Germinal center (tissue), 1 donor: Measurements from ENCODE around the gene SLC12A7.

ENCODE experiments used
- DNase-seq: peaks from one replicate; pipeline ENCODE4 v3.0.0; 2012; ENCODE audit warnings: mixed read lengths, low spot score

SLC12A7 gene

GRCh38 chr5:1050423-1051365 is 61.2 kb downstream of the SLC12A7 start:
- DNase-seq = no peak

DNA sequence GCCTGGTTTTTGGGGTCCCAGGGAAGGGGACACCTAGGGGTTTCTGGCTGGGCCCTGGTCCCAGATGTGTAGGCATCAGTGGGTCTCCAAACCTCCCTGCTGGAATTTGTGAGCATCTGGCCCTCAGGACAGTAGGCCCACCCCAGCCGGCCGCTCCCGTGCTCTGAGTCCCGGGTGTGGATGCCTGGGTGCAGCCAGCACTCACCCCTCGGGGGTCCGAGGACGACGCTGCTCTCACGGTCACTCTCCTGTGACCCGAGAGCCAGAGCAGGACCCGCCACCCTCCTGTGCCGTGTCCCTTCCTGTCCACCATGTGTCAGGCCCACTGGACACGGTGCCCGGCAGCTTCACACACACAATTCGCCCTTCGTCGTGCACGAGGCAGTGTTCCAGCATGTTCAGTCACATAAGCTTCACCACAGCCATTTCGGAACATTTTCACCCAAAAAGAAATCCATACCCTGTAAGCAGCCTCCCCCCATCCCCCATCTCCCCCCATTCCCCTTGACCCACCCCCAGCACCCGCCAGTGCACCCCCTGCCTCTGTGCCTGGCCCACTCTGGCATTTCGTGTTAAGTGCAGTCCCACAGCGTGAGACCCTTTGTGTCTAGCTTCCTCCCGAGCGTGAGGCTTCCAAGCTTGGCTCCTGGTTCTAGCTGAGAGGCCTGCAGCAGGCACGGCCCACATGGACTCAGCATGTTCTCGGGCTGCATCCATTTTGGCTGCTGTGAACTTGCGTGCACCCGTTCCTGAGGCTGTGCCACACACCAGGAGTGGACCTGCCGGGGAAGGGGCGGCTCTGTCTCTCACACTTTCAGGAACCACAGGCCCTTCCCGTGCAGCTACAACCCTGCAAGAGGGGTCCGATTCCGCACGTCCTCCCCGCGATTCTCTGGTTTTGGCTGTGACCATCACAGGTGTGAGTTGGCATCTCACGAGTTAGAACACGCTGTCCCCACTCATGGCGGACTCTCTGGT is 62.7 kb downstream of the SLC12A7 start:
- DNase-seq = no peak

- no peak for DNase-seq
Measured at GRCh38 chr5:1048162-1048721, 63.6 kb downstream of the SLC12A7 start.

DNA sequence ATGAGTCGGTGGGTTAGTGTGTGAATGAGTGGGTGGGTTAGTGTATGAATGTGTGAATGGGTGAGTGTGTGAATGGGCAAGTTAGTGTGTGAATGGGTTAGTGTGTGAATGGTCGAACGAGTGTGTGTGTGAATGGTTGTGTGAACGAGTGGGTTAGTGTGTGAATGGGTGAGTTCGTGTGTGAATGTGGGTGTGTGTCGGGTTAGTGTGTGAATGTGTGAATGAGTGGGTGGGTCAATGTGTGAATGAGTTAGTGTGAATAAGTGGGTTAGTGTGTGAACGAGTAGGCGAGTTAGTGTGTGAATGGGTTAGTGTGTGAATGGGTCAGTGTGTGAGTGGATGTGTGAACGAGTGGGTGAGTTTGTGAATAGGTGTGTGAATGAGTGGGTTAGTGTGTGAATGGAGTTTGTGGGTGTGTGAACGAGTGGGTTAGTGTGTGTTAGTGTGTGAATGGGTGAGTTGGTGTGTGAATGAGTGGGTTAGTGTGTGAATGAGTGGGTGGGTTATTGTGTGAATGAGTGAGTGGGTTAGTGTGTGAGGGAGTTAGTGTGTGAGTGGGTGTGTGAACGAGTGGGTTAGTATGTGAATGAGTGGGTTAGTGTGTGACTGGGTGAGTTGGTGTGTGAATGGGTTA is 64.4 kb downstream of the SLC12A7 start:
- DNase-seq = no peak

GRCh38 chr5:1045960-1046560 is 65.8 kb downstream of the SLC12A7 start:
- DNase-seq = no peak

- no peak for DNase-seq
Measured at GRCh38 chr5:1044117-1044516, 67.7 kb downstream of the SLC12A7 start.

DNA sequence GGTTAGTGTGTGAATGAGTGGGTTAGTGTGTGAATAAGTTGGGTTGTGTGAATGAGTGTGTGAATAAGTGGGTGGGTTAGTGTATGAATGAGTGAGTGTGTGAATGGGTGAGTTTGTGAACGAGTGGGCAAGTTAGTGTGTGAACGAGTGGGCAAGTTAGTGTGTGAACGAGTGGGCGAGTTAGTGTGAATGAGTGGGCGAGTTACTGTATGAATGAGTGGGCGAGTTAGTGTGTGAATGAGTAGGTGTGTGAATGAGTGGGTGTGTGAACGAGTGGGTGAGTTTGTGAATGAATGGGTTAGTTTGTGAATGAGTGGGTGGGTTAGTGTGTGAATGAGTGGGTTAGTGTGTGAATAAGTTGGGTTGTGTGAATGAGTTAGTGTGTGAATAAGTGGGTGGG is 68.5 kb downstream of the SLC12A7 start:
- DNase-seq = no peak

DNA sequence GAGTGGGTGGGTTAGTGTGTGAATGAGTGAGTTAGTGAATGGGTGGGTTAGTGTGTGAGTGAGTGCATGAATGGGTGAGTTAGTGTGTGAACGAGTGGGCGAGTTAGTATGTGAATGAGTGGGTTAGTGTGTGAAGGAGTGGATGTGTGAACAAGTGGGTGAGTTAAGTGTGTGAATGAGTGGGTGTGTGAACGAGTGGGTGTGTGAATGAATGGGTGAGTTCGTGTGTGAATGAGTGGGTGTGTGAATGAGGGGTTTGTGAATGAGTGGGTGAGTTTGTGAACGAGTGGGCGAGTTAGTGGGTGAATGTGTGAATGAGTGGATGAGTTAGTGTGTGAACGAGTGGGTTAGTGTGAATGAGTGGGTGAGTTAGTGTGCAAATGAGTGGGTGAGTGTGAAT is 69.2 kb downstream of the SLC12A7 start:
- DNase-seq = no peak

GRCh38 chr5:1041225-1042143 is 70.4 kb downstream of the SLC12A7 start:
- DNase-seq = no peak

- no peak for DNase-seq
Measured at GRCh38 chr5:1040571-1040970, 71.3 kb downstream of the SLC12A7 start.

GRCh38 chr5:1039706-1040260 is 72.1 kb downstream of the SLC12A7 start:
- DNase-seq = no peak

GRCh38 chr5:1039210-1039548 is 72.7 kb downstream of the SLC12A7 start:
- DNase-seq = no peak

- no peak for DNase-seq
Measured at GRCh38 chr5:1038417-1039209, 73.2 kb downstream of the SLC12A7 start.

DNA sequence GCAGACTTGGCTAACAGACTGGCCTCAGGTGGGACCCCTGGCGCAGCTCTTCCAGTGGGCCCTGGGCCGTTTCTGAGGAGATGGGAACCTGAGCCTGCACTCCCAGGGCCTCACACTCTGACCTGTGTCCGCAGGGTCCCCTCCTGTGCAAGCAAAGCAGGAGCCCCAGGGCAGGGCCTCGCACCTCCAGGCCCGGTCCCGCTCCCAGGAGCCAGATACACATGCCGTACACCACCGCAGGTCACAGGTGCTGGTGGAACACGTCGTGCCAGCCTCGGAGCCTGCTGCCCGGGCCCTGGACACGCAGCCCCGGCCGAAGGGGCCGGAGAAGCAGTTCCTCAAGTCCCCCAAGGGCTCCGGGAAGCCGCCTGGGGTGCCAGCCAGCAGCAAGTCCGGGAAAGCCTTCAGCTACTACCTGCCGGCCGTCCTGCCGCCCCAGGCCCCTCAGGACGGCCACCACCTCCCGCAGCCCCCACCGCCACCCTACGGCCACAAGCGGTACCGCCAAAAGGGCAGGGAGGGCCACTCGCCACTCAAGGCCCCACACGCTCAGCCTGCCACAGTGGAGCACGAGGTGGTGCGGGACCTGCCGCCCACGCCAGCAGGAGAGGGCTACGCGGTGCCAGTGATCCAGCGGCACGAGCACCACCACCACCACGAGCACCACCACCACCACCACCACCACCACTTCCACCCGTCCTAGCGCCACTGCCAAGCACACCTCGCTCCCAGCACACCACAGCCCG is 74.0 kb downstream of the SLC12A7 start:
- no peak for DNase-seq

DNA sequence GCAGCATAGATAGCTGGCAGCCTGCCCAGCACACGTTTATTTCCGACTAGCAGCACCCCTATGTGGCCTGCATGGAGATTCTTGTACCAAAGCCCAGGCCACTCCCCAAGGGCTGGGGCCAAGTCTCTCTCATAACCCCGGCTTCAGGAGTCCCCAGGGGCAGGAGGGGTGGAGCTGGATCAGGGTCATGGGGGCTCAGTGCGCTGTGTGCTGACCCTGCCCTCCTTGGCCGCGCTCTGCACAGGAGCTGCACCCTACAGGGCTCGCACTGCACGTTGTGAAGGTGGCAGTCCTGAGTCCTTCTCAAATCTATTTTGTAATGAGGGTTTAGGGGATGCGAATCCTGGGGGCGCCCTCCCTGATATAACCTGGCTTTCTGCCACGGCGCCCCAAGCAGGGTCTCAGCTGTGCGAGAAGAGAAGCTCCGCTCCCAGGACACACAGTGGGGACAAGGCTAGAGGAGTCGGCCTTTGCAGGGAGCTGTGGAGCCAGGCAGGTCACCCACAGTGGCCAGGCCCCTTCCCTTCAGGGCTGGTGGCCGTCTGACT is 74.7 kb downstream of the SLC12A7 start:
- DNase-seq = no peak

GRCh38 chr5:1036504-1037122 is 75.2 kb downstream of the SLC12A7 start:
- DNase-seq = no peak

DNA sequence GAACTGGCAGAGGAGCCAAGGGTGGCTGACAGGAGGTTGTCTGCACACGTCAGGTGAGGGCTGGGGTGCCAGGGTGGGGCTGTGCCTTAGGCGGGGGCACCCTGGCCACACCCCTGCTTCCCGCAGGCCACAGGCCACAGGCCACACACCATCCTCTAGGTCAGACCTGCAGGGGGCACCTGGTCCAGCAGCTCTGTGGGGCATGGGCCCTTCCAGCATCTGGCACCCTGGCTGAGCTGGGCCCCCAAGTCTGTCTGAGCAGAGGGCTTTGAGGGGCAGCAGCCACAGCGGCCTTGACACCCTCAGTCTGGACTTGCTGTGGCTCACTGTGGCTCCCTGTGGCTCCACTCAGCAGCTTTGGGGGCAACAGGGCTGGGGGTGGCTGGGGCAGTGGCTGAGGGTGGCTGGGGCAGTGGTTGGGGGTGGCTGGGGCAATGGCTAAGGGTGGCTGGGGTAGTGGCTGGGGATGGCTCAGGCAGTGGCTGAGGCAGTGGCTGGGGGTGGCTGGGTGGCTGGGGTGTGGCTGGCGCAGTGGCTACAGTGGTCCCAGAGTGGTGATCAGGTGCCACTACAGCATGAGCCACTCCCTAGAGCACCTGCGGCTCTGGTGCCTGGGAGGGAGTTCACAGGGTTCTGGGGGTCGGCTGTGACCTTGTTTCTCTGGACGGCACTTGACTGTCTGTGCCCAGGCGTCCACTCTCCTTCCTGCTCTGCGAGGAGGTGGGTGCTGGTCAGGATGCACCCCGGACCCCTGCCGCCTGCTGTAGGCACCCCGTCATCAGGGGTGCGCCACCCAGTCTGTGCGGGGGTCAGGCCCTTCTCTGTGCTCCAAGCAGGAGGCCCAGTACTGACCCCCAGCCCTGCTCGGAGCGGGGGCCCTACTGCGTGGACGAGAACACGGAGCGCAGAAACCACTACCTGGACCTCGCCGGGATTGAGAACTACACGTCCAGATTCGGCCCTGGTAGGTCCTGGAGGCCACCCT is 76.2 kb downstream of the SLC12A7 start:
- DNase-seq = no peak
